Panc1 (cell line): ENCODE data around the gene SLC6A8. TPM values are rescaled to one million over a fixed set of nuclear protein-coding genes. Genes with fewer than 3 reads are reported as not detected.
"Not testable (repeated sequence)": the region's sequence is repeated elsewhere in the genome, so short reads cannot be mapped to it uniquely, and the experiment has no call there.

Experiments used
- ATAC-seq: fragments of 200-7000 bp; cut with Tn5 transposase; 2 replicates; pipeline ENCODE4 v1.9.1; 2020; ENCODE audit warnings: mild to moderate bottlenecking, moderate library complexity
- BruUV-seq: library from RNA; stranded (reverse); fragments of 400-500 nt; replicated peaks from 2 replicates; lab custom pipeline; 2021; lab: Mats Ljungman, UMichigan
- CTCF ChIA-PET: fragments of 300-600 bp; sonication (Branson Sonifier 250); formaldehyde crosslinking; loops from one replicate; lab custom pipeline; 2022; ENCODE audit warnings: antibody characterized with exemption; lab: Charles Lee
- POLR2A ChIA-PET: fragments of 300-600 bp; sonication (Branson Sonifier 250); formaldehyde crosslinking; loops from one replicate; lab custom pipeline; 2022; ENCODE audit warnings: antibody characterized with exemption; lab: Charles Lee
- DNase-seq: peaks from one replicate; pipeline ENCODE4 v3.0.0-alpha.2; 2010; ENCODE audit warnings: low read depth, low spot score
- H3K27ac ChIP-seq: 2 replicates; pipeline ENCODE4 v1.5.1; 2011; ENCODE audit warnings: mild to moderate bottlenecking, low read length, inconsistent platforms
- H3K27me3 ChIP-seq: fragments of 200-500 bp; sonication (Bioruptor generic); 2 replicates; pipeline ENCODE4 v1.6.0; 2014; ENCODE audit warnings: low read length, inconsistent platforms; ENCODE audit not compliant: control insufficient read depth, insufficient read depth
- H3K36me3 ChIP-seq: fragments of 200-500 bp; sonication (Bioruptor generic); 2 replicates; pipeline ENCODE4 v1.5.1; 2014; ENCODE audit warnings: inconsistent platforms, mild to moderate bottlenecking, low read length, moderate library complexity; ENCODE audit not compliant: control insufficient read depth, insufficient read depth
- H3K4me1 ChIP-seq: 2 replicates; pipeline ENCODE4 v1.5.1; 2011; ENCODE audit warnings: inconsistent platforms, mild to moderate bottlenecking, low read length, moderate library complexity; ENCODE audit not compliant: control insufficient read depth, insufficient read depth
- H3K4me3 ChIP-seq, 2 experiments: 2 replicates each; pipeline ENCODE4 v1.5.1; 2011 to 2012; ENCODE audit warnings: low read depth in 2 of 2, low read length in 2 of 2, mild to moderate bottlenecking in 2 of 2, inconsistent platforms in 1 of 2, moderate library complexity in 1 of 2
- H3K9me3 ChIP-seq: fragments of 200-500 bp; sonication (Bioruptor generic); 2 replicates; pipeline ENCODE4 v1.5.1; 2014; ENCODE audit warnings: low read depth, mild to moderate bottlenecking, inconsistent platforms, low read length, moderate library complexity; ENCODE audit not compliant: control insufficient read depth, insufficient read depth
- POLR2AphosphoS5 ChIP-seq: IDR thresholded peaks from 2 replicates; pipeline ENCODE4 v1.6.1; 2012; ENCODE audit warnings: mild to moderate bottlenecking, low read depth, low read length, moderate library complexity
- SIN3A ChIP-seq: IDR thresholded peaks from 2 replicates; pipeline ENCODE4 v1.6.1; 2012; ENCODE audit warnings: low read depth, mild to moderate bottlenecking, low read length, moderate library complexity, borderline replicate concordance; ENCODE audit not compliant: insufficient read depth
- TCF7L2 ChIP-seq: IDR thresholded peaks from 2 replicates; pipeline ENCODE4 v1.6.1; 2011; ENCODE audit warnings: mild to moderate bottlenecking, low read depth, low read length, inconsistent platforms
- in situ Hi-C: cut with HindIII; loops from 2 replicates; pipeline ENCODE4 v1.10.0; 2016; ENCODE audit warnings: low sequenced_read_pairs, low pct_unique_long_range_greater_than_20kb
- intact Hi-C: fragments of 100-400 bp; cut with micrococcal nuclease; formaldehyde crosslinking; loops from one replicate; pipeline ENCODE4 v1.10.0; 2022; ENCODE audit not compliant: unreplicated experiment
- total RNA-seq: library from RNA; stranded (reverse); gene quantifications from one replicate; pipeline ENCODE4 v1.2.1, GENCODE V29; 2021; ENCODE audit not compliant: unreplicated experiment
- TF ChIP-seq, protein P1 (sequence below), 2 experiments: IDR thresholded peaks; 2 replicates each; pipeline ENCODE4 v1.6.1; 2011 to 2012; ENCODE audit warnings: low read depth in 2 of 2, control low read depth in 1 of 2, low read length in 1 of 2, mild to moderate bottlenecking in 1 of 2, moderate library complexity in 1 of 2; ENCODE audit not compliant: insufficient read depth in 1 of 2
- TF ChIP-seq, protein P2 (sequence below): fragments of 450-650 bp; IDR thresholded peaks from 2 replicates; pipeline ENCODE4 v1.5.1; 2017; ENCODE audit warnings: mild to moderate bottlenecking

The SLC6A8 gene
- total RNA-seq, 1 experiment from 2014 or later, result 125 TPM

DNA sequence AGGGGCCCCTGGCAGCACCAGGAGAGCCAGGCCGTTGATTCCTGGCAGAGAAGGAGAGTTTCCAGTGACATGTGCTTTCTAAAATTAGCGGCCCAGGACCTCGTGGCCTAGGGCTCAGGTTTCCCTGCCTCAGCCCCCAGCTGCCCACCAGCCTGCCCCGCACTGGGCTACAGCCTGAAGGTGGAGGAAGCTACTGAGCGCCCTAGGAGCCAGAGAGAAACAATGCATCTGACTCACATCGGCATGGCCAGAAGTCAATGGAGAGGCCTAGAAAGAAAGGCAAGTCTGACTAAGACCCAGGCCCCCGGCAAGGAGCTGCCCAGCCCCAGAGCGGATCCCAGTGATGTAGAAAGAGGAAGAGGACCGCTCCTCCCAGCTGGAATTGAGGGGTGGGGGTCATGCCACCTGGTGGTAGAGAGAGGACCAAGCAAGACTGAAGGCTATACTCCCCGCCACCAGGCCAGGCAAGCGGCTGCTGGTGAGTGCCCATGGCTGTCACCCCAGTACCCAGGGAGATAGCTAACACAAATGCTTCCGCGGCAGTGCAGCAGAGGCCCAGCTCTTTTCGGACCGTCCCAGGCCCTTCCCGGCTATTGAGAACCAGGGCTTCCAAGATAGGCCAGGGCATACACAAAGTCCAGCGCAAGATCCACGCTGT is 17.8 kb downstream of the SLC6A8 start:
- in situ Hi-C loops, result not testable (repeated sequence)

DNA sequence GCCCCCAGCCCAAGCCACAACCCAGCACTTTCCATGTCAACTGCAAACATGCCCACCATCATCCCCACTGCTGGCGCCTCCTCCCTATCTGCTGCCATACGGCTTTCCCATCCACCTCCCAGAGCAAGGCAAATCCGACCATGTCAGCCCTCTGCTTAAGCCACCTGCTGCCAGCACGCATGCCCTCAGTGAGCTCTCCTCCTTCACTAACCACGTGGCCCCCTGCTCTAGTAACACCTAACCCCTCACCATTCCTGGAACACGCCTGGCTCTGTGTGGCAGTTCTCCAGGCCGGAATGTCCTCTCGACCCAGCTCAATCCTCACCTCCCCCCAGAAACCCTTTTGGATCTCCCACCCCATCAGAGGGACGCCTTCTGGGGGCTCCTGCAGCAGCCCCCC is 19.1 kb downstream of the SLC6A8 start:
- Histone ChIP-seq H3K9me3 (no peaks in the 10 kb centered on the region), H3K27me3 (no peaks in the 10 kb centered on the region), H3K4me3 (no peak overlapping the region), H3K4me1 (no peaks in the 10 kb centered on the region), H3K27ac (no peak overlapping the region), H3K36me3 (no peaks in the 10 kb centered on the region; the same call in 1 of the 2 replicates)
- TF ChIP-seq POLR2AphosphoS5, result no peak
- no peak for TF ChIP-seq SIN3A
- TF ChIP-seq, protein P1, sequence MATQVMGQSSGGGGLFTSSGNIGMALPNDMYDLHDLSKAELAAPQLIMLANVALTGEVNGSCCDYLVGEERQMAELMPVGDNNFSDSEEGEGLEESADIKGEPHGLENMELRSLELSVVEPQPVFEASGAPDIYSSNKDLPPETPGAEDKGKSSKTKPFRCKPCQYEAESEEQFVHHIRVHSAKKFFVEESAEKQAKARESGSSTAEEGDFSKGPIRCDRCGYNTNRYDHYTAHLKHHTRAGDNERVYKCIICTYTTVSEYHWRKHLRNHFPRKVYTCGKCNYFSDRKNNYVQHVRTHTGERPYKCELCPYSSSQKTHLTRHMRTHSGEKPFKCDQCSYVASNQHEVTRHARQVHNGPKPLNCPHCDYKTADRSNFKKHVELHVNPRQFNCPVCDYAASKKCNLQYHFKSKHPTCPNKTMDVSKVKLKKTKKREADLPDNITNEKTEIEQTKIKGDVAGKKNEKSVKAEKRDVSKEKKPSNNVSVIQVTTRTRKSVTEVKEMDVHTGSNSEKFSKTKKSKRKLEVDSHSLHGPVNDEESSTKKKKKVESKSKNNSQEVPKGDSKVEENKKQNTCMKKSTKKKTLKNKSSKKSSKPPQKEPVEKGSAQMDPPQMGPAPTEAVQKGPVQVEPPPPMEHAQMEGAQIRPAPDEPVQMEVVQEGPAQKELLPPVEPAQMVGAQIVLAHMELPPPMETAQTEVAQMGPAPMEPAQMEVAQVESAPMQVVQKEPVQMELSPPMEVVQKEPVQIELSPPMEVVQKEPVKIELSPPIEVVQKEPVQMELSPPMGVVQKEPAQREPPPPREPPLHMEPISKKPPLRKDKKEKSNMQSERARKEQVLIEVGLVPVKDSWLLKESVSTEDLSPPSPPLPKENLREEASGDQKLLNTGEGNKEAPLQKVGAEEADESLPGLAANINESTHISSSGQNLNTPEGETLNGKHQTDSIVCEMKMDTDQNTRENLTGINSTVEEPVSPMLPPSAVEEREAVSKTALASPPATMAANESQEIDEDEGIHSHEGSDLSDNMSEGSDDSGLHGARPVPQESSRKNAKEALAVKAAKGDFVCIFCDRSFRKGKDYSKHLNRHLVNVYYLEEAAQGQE (IDR thresholded peaks at IDR 0.05; ENCODE audit: insufficient read depth in 1 of 2, low read depth in 2 of 2, low read length in 1 of 2), result no peak
- no peak for TF ChIP-seq TCF7L2
- TF ChIP-seq, protein P2, sequence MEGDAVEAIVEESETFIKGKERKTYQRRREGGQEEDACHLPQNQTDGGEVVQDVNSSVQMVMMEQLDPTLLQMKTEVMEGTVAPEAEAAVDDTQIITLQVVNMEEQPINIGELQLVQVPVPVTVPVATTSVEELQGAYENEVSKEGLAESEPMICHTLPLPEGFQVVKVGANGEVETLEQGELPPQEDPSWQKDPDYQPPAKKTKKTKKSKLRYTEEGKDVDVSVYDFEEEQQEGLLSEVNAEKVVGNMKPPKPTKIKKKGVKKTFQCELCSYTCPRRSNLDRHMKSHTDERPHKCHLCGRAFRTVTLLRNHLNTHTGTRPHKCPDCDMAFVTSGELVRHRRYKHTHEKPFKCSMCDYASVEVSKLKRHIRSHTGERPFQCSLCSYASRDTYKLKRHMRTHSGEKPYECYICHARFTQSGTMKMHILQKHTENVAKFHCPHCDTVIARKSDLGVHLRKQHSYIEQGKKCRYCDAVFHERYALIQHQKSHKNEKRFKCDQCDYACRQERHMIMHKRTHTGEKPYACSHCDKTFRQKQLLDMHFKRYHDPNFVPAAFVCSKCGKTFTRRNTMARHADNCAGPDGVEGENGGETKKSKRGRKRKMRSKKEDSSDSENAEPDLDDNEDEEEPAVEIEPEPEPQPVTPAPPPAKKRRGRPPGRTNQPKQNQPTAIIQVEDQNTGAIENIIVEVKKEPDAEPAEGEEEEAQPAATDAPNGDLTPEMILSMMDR, result no peak
- POLR2A ChIA-PET, result interaction anchor here (0.7 kb wide), 1 partner anchor 126 kb away, joined by 4 read pairs; no protein-coding TSS in a partner anchor
- CTCF ChIA-PET, result no interaction called here
- BruUV-seq, result no TSS peak
- in situ Hi-C loops (no loop called here), intact Hi-C loops (no loop called here)
- DNase-seq, result no peak
- ATAC-seq, result no peak

More for the DNA sequence above, 17.8 kb downstream of the SLC6A8 start:
- H3K27ac ChIP-seq, intact Hi-C loops, H3K36me3 ChIP-seq, H3K4me3 ChIP-seq, H3K27me3 ChIP-seq, H3K4me1 ChIP-seq, DNase-seq, CTCF ChIA-PET, POLR2A ChIA-PET, BruUV-seq, H3K9me3 ChIP-seq: not testable (repeated sequence)
- peak; percentile 17 for ATAC-seq

DNA sequence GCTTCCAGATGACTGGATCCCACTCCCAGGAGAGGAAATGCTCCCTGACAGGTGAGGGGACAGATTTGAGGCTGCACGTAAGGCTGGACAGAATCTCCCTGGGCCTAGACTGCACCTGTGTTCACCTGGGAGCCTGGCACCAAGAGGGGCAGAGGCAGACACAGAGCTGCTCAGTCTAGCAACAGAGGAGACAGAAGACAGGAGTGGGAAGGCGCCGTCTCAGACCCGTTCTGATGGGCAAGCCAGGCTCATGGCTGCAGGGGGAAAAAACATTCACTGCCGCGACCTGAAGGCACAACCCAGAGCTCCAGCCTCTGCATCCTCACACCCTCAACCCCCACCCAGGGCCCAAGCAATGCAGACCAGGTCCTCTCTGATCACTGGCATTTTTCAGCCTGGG is 19.7 kb downstream of the SLC6A8 start:
- TF ChIP-seq, protein P1 (IDR thresholded peaks at IDR 0.05; ENCODE audit: insufficient read depth in 1 of 2, low read depth in 2 of 2, low read length in 1 of 2), result no peak
- no peak for TF ChIP-seq SIN3A
- TF ChIP-seq POLR2AphosphoS5, result no peak
- no peak for TF ChIP-seq TCF7L2
- TF ChIP-seq, protein P2, result no peak
- Histone ChIP-seq H3K36me3 (no peaks in the 10 kb centered on the region), H3K27me3 (no peaks in the 10 kb centered on the region), H3K27ac (no peak overlapping the region), H3K4me3 (no peak overlapping the region), H3K4me1 (no peaks in the 10 kb centered on the region), H3K9me3 (no peaks in the 10 kb centered on the region)
- BruUV-seq, result no TSS peak
- in situ Hi-C loops (no loop called here), intact Hi-C loops (no loop called here)
- DNase-seq, result no peak
- ChIA-PET CTCF (interaction anchor here (0.8 to 1.4 kb wide), 3 partner anchors 21 to 40 kb away, joined by 3 to 7 read pairs (median 4); no protein-coding TSS in a partner anchor), POLR2A (no interaction called here)
- no peak for ATAC-seq
